Vagina (tissue), 2 donors: ENCODE measurements around the gene CSMD2. TPM values are rescaled to one million over a fixed set of nuclear protein-coding genes. Genes with fewer than 3 reads are reported as not detected.
A peak's percentile ranks its signal among the peaks of the same experiment; 100 is the strongest.

ENCODE experiments used
- DNase-seq, 2 donors: peaks; one replicate each; pipeline ENCODE4 v3.0.0-alpha.2; 2017; ENCODE audit errors: extremely low spot score in 2 of 2
- H3K27ac ChIP-seq: fragments of 200-600 bp; sonication (generic); one replicate; pipeline ENCODE4 v1.5.1; 2019
- H3K27me3 ChIP-seq: fragments of 200-600 bp; sonication (generic); one replicate; pipeline ENCODE4 v1.5.1; 2019
- H3K36me3 ChIP-seq, 2 donors: fragments of 200-600 bp; sonication (generic); one replicate each; pipeline ENCODE4 v1.5.1; 2017 to 2019
- H3K4me1 ChIP-seq: fragments of 200-600 bp; sonication (generic); one replicate; pipeline ENCODE4 v1.5.1; 2019
- H3K4me3 ChIP-seq, 2 donors: fragments of 200-600 bp; sonication (generic); 1 replicate in 1 of 2; 2 replicates in 1 of 2; pipeline ENCODE4 v1.5.1; 2016 to 2019
- H3K9me3 ChIP-seq: fragments of 200-600 bp; sonication (generic); one replicate; pipeline ENCODE4 v1.5.1; 2019
- CTCF ChIP-seq, 3 experiments: fragments of 450-650 bp in 2 of 3; fragments of 200-600 bp in 1 of 3; sonication (generic) in 1 of 3; IDR thresholded peaks; one replicate each; pipeline ENCODE4 v1.5.1; 2017 to 2019; ENCODE audit warnings: antibody characterized with exemption in 3 of 3, mild to moderate bottlenecking in 2 of 3, moderate library complexity in 2 of 3
- POLR2A ChIP-seq, 2 donors: fragments of 450-650 bp; IDR thresholded peaks; one replicate each; pipeline ENCODE4 v1.6.1; 2017; ENCODE audit warnings: antibody characterized with exemption in 2 of 2, mild to moderate bottlenecking in 2 of 2, moderate library complexity in 2 of 2
- POLR2AphosphoS5 ChIP-seq, 2 donors: sonication (generic); formaldehyde crosslinking; IDR thresholded peaks; one replicate each; pipeline ENCODE4 v1.9.0; 2017; ENCODE audit warnings: antibody characterized with exemption in 2 of 2, mild to moderate bottlenecking in 2 of 2, low read depth in 1 of 2; ENCODE audit not compliant: insufficient read depth in 1 of 2
- intact Hi-C: fragments of 100-400 bp; cut with DNase I; formaldehyde crosslinking; loops from one replicate; pipeline ENCODE4 v1.15.1; 2023
- total RNA-seq: library from RNA; depleted of rRNA; stranded (reverse); fragments of >200 nt; gene quantifications from one replicate; pipeline ENCODE4 v1.2.3, GENCODE V29; 2016

CSMD2 gene
- total RNA-seq, 1 donor from 2014 or later = 0.25 TPM

- no peaks in the 10 kb centered on the region for H3K9me3 ChIP-seq
- H3K4me1 ChIP-seq = no peaks in the 10 kb centered on the region
- H3K27me3 ChIP-seq = no peaks in the 10 kb centered on the region
- TF ChIP-seq POLR2A (IDR thresholded peaks at IDR 0.05) (no peak), CTCF (IDR thresholded peaks at IDR 0.05) (no peak), POLR2AphosphoS5 (IDR thresholded peaks at IDR 0.05; ENCODE audit: insufficient read depth in 1 of 2, low read depth in 1 of 2) (no peak)
- H3K4me3 ChIP-seq = no peak overlapping the region
- H3K27ac ChIP-seq = no peak overlapping the region
- no peaks in the 10 kb centered on the region for H3K36me3 ChIP-seq
- intact Hi-C loops = no loop called here
- DNase-seq = peak in 1 of 2 donors; percentile 69
Measured at GRCh38 chr1:33610864-33611455, 554.1 kb downstream of the CSMD2 start.

GRCh38 chr1:33610391-33610790 is 554.6 kb downstream of the CSMD2 start:
- DNase-seq = peak in 1 of 2 donors; percentile 37
- no peaks in the 10 kb centered on the region for H3K36me3 ChIP-seq
- intact Hi-C loops = no loop called here
- H3K9me3 ChIP-seq = no peaks in the 10 kb centered on the region
- H3K27me3 ChIP-seq = no peaks in the 10 kb centered on the region
- H3K27ac ChIP-seq = no peak overlapping the region
- H3K4me1 ChIP-seq = no peaks in the 10 kb centered on the region
- no peak for TF ChIP-seq POLR2AphosphoS5 (IDR thresholded peaks at IDR 0.05; ENCODE audit: insufficient read depth in 1 of 2, low read depth in 1 of 2)
- no peak for TF ChIP-seq POLR2A (IDR thresholded peaks at IDR 0.05)
- TF ChIP-seq CTCF (IDR thresholded peaks at IDR 0.05) = no peak
- H3K4me3 ChIP-seq = no peak overlapping the region

GRCh38 chr1:33609739-33610138 is 555.3 kb downstream of the CSMD2 start:
- H3K9me3 ChIP-seq = no peaks in the 10 kb centered on the region
- H3K27ac ChIP-seq = no peak overlapping the region
- no peaks in the 10 kb centered on the region for H3K36me3 ChIP-seq
- peak in 1 of 2 donors; percentile 20 for DNase-seq
- intact Hi-C loops = no loop called here
- no peak overlapping the region for H3K4me3 ChIP-seq
- H3K4me1 ChIP-seq = no peaks in the 10 kb centered on the region
- no peak for TF ChIP-seq POLR2AphosphoS5 (IDR thresholded peaks at IDR 0.05; ENCODE audit: insufficient read depth in 1 of 2, low read depth in 1 of 2)
- no peak for TF ChIP-seq CTCF (IDR thresholded peaks at IDR 0.05)
- TF ChIP-seq POLR2A (IDR thresholded peaks at IDR 0.05) = no peak
- H3K27me3 ChIP-seq = no peaks in the 10 kb centered on the region

DNA sequence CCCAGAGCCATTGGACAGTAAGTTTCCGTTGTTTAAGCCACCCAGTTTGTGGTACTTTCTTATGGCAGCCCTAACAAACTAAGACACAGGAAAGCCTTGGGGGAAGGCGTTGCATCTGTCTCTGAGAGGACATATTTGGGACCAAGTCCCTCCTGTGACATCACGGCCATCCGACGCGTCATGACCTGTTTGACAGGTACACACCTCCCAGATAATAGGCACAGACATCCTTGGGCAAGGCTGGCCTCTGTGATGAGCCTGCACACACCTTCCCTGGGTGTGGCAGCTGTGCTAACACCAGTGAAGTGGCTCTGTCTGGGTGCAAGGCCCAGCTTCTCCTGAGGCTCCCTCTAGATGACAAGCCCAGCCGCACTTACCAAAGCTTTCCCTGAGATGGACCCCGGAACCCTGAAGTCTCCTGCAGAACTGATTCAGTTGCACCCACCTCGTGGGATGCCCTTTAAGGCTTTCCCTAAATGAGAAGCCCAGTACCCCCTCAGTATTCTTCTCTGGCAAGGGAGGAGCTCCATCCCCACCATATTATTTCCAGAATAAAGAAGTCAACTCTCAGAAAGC is 556.1 kb downstream of the CSMD2 start:
- no peak overlapping the region for H3K4me3 ChIP-seq
- H3K27ac ChIP-seq = no peak overlapping the region
- H3K4me1 ChIP-seq = no peaks in the 10 kb centered on the region
- intact Hi-C loops = no loop called here
- DNase-seq = peak in 1 of 2 donors; percentile 83
- TF ChIP-seq POLR2A (IDR thresholded peaks at IDR 0.05) (no peak), CTCF (IDR thresholded peaks at IDR 0.05) (no peak), POLR2AphosphoS5 (IDR thresholded peaks at IDR 0.05; ENCODE audit: insufficient read depth in 1 of 2, low read depth in 1 of 2) (no peak)
- H3K36me3 ChIP-seq = no peaks in the 10 kb centered on the region
- no peaks in the 10 kb centered on the region for H3K9me3 ChIP-seq
- no peaks in the 10 kb centered on the region for H3K27me3 ChIP-seq

GRCh38 chr1:33607444-33608005 is 557.5 kb downstream of the CSMD2 start:
- no peak for TF ChIP-seq POLR2AphosphoS5 (IDR thresholded peaks at IDR 0.05; ENCODE audit: insufficient read depth in 1 of 2, low read depth in 1 of 2)
- no peak for TF ChIP-seq POLR2A (IDR thresholded peaks at IDR 0.05)
- no peak for TF ChIP-seq CTCF (IDR thresholded peaks at IDR 0.05)
- intact Hi-C loops = no loop called here
- H3K4me3 ChIP-seq = no peak overlapping the region

More at GRCh38 chr1:33607444-33608005, 557.5 kb downstream of the CSMD2 start:
- H3K27ac ChIP-seq = no peak overlapping the region
- H3K36me3 ChIP-seq = no peaks in the 10 kb centered on the region
- DNase-seq = peak in 1 of 2 donors; percentile 74
- no peaks in the 10 kb centered on the region for H3K9me3 ChIP-seq
- H3K27me3 ChIP-seq = no peaks in the 10 kb centered on the region
- H3K4me1 ChIP-seq = no peaks in the 10 kb centered on the region
